Activated CD4-positive, alpha-beta T cell treated with anti-CD3 and anti-CD28 coated beads for 48 hours (primary cell): Measurements from ENCODE around the gene ADPRHL1.

Experiments used
- DNase-seq: peaks from one replicate; pipeline ENCODE4 v3.0.0-alpha.2; 2020

ADPRHL1 gene

DNA sequence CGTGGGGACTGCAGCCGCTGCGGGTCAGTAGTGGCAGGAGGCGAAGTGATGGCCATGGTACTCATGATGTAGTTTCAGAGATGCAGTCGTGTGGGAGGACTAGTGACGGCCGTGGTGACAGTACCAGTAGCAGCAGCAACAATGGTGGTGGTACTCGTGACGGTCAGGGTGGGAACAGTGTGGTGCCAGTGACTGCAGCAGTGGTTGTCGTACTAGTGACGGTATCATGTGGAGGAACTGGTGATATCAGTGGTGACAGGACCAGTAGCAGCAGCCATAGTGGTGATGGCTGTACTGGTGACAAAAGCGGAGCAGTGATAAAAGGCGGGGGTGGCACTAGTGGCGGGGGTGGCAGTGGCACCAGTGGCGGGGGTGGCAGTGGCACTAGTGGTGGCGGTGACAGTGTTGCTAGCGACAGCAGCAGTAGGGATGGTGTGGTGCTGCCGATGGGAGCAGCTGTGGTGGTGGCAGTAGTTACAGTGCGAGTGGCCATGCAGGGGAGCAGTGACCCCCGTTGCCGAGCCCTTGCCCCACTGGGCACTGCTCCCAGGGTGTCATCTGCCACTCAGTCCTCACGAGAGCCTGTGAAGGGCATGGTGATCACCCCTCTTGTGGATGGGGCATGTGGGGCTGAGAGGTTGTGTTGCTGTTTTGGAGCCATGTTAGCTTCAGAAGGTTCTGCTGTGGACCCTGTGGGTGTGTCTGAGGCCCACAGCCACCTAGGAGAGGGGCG, 22.7 kb downstream of the ADPRHL1 start:
- DNase-seq, result no peak

DNA sequence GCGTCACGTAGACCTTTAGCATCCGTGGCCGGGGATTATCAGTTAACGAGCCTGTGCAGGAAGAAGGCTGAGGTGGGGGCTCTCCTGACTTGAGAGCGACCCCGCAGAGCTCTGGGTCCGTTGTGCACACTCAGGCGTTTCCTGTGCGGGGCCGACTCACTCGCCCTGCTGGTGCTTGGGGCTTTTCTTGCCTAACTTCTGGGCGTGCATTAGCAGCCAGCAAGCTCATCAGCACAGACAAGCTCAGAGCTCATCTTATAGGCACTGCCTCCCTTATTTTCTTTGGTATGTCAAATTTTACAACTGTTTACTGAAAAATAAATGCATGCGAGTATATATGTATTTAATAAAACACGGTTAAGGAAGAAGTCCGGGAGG, 23.7 kb downstream of the ADPRHL1 start:
- DNase-seq, result no peak

DNA sequence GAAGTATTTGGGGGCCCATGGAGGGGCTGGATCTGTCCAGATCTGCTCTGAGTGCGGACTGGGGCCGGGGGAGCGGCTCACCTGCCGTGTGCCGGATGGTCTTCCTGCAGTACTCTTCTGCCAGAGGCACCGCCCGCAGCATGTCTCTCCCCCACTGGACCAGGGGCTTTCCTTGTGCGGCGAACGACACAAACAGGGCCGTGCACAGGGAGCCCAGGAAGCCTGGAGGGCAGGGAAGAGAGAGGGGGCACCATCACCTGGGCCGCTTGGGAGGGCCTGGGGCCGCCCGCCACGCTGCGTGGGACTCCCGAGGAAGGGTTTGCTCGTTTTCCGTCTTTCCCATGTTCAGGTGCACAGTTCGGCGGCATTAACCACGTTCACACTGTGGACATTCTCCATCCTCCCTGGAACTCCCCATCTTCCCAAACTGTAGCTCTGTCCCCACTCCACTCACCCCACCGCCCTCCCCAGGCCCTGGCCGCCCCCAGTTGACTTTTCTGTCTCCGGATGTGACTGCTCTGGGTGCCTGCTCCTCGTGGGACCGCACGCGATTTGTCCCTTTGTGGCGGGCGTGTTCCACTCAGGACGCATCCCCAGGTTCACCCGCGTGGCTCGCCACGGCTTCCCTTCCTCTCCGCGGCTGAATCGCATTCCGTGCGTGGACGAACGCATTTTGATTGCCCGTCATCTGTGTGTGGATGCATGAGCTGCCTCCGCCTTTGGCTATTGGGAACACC, 24.2 kb downstream of the ADPRHL1 start:
- DNase-seq, result no peak

DNA sequence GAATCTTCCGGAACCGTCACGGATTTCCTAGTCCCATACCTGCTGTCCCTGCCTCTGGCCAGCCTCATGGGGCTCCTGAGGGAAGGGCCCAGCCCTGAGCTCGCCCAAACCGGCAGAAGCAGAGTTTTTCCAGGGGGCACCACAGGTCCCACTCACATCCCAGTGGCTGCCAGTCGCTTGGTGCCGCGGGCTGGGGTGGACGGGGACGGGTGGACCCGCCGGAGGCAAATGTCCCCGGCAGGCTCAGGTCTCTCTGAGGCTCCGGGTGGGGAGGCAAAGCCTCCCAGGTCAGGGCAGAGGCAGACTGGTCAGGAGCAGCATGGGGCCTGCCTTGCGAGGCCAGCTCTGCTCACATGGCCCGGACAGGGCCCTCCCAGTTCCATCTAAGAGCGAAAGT, 24.8 kb downstream of the ADPRHL1 start:
- DNase-seq, result no peak

DNA sequence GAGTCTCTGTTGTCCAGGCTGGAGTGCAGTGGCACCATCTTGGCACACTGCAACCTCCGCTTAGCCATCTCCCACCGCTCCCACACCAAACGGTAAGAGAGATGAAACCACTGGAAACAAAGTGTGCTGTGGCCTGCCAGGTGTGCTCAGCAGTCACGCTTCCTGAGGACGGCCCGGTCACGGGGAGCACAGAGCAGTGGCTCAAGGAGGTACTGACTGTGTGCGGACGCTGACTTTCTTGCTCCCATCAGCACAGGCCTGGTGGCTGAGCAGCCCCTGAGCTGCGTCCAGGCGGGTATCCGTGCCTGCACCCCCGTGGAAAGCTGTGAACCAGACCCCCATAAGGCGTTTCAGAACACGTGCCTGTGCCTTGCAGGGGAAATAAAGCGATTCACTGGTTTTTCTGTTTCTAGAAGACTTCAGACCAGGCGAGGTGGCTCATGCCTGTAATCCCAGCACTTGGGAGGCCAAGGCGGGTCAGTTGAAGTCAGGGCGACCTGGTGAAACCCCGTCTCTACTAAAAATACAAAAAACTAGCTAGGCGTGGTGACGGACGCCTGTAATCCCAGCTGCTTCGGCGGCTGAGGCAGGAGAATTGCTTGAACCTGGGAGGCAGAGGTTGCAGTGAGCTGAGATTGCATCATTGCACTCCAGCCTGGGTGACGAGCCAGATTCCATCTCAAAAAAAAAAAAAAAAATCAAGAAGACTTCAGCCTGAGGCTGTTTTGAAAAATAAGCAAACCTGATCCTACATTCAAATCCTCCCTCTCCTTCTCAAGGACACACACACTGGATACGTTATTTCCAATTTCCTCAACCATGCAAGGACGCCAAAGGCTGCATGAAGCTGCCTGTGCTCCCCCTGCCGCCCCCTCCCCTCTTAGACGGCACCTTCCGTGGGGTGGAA, 25.5 kb downstream of the ADPRHL1 start:
- no peak for DNase-seq

DNA sequence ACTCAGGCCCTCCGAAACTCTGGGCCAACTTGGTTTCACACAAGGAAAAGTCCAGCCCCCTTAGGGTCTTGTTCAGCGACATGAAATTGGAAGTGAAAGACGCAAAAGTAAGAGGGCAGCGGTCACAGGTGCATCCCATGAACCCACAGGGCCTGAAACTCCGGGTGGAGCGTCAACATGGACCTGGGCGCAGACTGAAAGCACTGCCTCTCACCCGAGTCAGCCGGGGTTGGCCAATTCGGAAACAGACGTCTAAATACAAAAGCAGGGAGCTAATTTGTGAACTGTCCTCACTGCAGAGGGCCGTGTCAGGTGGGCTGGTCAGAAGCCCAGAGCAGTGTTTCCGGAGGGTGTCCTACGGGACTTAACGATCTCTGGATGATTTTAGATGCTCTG, 26.7 kb downstream of the ADPRHL1 start:
- no peak for DNase-seq

DNA sequence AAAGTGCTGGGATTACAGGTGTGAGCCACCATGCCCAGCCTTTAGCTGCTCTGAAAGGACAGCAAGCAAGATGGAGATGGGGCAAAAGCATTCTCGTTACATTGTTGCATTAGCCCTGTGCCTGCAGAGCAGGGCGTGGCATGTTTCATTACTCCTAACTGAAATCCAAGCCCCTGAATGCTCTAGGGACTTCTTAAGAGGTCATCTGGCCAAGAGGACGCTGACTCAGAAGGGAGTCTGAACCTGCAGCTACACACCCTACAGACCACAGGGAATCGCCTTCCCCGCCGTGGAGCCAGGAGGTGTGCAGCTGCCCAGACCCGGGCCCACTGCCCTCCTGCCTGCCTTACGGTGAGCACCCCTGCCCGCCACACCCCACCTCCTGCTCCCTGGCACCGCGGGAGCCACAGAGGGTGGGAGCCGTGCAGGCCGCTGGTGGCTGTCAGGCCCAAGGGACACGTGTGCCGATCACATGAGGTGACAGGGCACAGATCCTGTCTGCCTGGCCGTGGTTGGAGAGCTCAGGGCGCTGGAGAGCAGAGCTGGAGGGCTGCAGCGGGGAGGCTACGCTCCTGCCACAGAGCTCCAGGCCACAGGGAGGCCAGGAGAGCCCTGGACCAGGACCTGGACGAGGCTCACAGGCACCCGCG, 27.2 kb downstream of the ADPRHL1 start:
- no peak for DNase-seq

DNA sequence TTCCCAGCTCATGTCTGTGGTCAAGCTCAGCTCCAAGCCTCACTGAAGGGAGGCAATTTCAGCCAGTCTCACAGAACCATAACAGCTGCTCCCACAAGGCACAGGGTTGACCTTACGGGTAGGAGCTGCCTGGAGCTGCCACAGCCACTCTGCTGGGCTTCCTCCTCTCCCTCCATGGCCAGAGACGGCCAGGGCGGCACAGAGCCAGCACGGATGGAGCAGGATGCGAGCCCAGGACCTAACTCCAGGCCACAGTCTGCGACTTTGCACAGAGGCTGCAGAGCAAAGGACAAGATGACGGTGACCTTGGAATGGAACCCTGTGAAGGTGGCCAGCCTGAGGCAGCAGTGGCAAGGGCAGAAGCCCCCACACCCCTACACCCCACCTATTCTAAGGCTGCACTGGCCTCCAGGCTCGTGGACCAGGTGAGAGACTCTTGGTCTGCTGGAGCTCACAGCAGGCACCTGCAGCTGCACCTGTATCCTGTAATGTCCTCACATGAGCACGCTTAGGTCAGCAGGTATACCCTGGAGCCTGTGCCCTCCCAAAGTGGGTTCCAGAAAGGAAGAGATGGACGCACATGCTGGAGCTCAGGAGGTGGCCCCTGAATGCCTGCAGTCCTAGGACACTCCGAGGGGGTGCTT, 29.6 kb downstream of the ADPRHL1 start:
- DNase-seq, result no peak

DNA sequence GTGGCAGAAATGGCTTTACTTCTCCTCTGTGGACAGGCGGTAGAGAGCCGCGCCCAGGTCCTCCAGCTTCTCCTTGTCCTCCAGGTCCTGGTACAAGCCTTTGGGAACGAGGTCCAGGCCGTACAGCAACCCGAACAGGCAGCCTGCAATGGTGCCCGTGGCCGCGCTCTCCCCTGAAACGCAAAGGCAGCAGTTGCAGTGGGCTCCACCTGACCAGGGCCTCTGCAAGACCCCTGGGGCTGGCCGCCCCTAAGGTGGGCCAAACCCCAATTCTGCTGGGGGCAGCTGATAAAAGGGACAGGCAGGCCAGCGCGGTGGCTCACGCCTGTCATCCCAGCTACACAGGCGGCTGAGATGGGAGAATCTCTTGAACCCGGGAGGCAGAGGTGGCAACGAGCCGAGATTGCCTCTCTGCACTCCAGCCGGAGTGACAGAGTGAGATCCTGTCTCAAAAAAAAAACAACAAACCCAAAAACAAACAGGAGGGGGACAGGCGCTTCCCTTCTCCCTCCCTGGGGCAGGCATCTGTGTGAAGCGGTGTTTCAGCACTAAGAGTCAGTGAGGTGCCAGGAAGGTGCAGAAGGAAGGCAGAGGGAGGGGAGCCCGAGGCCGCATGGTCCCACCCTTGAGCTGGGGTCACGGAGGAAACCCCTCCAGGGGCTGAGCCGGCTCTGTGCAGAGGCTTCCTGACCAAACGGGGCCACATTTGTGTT, 30.3 kb downstream of the ADPRHL1 start:
- no peak for DNase-seq

DNA sequence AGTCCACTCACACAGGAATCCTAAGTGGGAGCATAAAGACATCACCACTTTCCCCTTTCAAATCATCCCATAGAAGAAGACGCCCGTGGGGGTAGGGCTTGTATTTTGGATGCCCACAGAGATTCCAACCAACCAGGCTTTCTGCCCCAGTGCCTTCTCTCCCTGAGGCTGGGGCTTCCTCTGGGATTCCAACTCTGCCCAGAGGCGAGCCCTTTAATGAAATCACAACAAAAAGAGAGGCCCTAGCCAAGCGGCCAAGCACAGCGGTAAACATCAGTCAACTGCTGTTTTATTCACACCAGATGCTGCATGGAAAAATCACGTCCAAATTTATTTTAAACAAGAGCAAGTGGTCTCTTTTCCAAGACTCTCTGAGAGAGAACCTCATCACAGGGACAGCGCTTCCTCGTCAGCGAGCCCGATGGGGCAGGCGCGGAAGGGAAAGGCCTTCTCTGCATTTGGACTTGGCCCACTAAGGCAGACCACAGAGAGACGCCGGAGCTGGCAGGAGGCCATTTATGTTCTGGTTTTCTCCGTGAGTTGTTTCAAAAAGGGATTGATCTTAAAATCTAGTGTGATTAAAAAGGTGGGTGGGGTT, 31.5 kb downstream of the ADPRHL1 start:
- DNase-seq, result no peak

DNA sequence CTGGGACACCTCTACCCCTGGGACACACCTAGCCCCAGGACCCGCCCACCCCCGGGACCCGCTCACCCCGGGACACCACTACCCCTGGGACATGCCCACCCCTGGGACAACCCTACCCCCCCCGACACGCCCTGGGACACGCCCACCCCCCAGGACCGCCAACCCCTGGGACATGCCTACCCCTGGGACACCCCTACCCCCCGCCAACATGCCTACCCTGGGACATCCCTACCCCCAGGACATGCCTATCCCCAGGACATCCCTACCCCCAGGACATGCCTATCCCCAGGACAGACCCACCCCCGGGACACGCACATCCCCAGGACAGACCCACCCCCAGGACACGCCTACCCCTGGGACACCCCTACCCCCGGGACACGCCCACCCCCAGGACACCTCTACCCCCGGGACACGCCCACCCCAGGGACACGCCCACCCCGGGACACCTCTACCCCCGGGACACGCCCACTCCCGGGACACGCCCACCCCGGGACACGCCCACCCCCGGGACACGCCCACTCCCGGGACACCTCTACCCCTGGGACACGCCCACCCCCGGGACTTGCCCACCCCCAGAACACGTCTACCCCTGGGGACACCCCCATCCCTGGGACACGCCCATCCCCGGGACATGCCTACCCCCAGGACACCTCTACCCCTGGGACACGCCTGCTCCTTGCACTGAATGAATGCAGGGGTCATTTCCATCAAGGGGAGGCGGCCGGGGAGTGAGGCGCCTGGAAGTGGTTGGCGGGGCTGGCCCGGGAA, 32.3 kb downstream of the ADPRHL1 start:
- no peak for DNase-seq

DNA sequence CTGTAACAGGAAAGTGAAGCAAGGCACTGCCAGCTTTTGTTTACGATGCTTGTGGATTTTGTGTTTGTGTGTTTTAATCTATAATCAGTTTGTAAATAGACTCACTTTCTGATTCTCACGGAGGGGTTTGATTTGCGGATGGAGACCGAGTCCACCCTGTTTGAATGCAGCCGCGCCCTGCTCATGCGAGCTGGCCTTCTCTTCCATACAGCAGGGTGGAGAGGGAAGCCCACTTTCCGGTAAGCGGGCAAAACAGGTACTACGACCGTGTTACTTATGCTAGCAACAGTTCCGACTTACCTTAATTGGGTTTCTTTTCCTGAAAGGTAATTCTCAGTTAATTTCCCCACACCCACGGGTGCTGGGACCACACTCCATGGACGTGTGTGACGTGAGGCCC, 33.1 kb downstream of the ADPRHL1 start:
- DNase-seq, result no peak

DNA sequence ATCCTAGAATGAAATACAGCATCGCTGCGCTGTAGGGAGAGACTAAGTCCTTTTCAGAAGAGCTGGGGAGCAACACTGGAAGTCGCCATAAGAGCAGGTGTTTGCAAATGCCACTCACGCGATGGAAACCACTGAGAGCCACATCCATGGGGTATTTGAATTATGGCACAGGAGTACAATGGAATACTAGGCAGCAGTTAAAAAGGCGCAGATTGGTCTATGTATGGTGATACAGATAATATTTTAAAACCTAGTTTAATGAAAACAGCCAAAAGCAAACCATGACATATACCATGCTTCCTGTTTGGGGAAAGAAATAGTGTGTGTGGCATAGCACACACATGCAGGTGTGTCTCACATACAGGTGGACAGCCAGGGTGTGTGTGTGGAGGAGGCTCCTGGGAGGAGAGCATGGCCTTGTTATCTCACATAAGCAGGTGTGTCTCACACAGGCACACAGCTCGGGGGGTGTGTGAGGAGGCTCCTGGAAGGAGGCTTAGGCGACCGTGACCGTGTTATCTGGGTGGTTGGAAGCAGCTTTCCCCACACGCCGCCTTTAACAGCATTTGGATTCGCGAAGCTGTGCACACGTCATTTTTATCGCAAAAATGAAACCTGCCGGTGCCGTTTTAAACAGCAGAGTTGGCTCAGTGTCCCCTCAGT, 33.6 kb downstream of the ADPRHL1 start:
- DNase-seq, result no peak

DNA sequence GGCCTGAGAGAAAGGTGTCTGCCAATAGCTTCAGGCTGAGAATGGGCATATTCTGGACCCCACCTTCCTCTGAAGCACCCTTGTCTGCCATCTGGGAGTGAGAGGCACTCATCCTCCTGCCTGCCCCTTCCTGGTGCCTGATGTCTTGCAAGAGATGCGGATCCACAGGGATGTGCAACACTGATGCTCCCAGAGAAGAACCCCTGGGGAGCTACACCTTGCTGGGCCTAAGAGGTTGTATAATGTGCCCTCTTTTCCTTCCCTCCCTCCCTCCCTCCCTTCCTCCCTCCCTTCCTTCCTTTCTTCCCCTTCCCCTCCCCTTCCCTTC, 34.6 kb downstream of the ADPRHL1 start:
- DNase-seq, result no peak

DNA sequence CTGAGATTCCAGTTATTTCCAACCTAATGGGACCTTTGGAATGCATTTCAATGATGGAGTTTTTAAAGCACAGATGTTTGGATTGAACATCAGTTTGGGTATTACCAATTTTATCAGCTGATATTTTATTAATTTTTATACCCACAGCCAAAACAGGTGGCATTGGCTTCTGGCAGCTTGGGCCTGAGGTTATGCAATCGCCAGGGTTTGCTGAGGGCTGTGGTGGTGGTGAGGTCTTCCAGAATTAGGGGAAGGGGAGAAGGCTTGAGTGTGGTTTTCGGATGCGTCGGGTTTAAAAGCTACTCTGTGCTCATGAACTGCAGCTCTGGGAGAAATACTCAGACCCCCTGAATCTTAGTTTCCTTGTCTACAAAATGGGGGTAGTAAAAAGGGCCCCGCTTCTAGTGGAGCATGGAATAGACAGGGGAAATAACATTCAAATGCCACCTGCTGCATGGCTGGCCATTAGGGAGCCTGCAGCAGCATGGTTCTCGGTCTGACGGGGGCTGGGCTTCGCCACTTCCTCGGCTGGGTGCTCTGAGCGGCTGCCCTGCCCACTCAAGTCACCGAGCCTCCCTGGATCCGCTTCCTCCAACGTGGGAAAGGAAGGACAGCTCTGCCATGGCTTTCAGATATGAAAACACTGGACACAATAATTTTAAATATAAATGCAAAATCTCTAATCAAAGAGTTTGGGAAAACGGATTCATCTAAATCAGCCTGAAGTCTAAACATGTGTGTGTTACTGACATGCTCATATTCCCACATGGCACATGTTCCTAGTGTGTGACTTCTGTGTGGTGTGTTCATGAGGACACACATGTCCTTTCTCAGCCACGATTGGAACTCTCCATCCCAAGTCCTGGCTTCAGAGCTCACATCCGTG, 35.2 kb downstream of the ADPRHL1 start:
- DNase-seq, result no peak

DNA sequence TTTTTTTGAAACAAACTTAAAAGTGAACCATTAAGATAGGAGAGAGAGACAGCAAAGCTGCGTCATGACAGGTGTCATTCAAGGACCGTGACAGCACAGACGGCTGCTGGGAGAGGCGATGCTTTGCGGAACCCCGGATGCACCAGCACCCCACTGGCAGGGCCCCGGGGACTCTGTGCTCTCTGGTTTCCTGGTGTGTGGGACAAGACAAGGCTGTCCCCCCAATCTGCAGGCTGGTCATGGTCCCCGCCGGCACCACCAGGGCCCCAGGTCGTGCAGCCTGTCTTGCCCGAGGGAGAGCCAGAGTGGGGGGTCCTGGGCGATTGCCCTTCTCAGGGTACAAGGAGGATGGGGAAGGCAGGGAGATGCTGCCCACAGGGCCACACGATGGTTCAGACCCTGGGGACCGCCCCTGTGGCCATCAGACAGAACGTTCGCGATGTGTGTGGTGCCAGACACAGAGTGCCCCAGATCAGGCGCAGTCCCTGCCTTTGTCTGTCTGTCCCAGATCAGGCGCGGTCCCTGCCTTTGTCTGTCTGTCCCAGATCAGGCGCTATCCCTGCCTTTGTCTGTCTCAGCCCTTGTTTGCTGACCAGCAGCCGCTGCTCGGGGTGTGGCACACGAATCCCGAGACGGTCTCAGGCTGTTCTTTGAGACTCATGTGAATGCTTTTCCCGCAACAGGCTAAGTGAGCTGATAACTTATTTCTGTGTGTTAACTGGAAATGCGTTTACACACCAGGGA, 36.1 kb downstream of the ADPRHL1 start:
- DNase-seq, result no peak

DNA sequence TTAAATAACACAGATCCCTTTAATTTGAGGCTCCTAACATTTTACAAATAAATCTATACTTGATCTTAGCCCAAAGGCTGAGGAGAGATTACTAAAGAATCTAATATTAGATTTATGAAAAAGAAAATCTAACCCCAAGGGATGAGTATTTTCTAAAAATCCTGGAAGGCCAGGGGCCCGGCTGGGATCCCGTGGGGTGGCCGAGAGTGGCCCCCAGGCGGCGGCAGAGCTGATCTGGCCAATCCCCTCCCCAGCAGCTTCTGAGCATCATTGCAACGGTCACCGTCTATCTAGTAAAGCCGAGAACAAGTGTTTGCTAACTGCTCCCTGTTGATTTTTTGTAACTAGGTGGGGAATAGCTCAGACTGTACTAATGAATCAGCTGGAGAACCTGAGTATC, 37.5 kb downstream of the ADPRHL1 start:
- DNase-seq, result no peak

DNA sequence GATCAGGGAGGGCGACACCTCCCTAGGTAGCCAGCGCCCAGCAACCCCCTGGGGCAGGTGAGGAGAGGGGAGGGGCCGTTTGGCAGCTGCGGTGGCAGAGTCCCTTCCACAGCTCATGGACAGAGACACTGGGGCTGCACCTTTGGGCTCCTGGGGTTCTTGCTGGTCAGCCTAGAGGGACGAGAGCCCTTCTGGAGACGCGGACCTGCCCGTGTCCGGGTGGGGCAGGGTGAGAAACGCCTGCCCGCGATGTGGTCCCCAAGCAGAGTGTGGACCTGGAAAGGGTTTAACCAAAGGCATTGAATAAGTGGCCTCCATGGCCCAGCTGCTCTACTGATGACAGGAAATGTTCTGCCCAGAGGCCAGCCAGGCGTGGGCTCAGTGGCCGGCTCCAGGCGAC, 38.3 kb downstream of the ADPRHL1 start:
- DNase-seq, result no peak

DNA sequence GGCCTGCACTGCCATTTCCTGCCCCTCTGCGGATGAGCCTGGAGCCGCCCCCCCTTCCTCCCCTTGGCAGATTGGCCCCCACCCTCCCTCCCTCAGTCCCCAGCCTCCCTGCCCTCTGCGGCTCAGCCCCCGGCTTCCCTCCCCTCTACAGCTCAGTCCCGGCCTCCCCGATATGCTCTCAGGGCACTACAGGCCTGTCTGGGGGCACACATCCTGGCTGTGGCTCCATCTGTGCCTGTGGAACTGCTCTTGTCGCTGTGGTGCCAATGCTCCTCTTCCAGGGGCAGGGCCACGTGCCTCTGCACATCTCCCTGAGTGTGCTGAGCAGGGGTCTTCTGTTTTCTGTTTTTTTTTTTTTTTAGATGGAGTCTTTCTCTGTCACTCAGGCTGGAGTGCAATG, 39.0 kb downstream of the ADPRHL1 start:
- DNase-seq, result no peak
